ENCODE measurements around the gene FAM13B.

The FAM13B gene

DNA sequence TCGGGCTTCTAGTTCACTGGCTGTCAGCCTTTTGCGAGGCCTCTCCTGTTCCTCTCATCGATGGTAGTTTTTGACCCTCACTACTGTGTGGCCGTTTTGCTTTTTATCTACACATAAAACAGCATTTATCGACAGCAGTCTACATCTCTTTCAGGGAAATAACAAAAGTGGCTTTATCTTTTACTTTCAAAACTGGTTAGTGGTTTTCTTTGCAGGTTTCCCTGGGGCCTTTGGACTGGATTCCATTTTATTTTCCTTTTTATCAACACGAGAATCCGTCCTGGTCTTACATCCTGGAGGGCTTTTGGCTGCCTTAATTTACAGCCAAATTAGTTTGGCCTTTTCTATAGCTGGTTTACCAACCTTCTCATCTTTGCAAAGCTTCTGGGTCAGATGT, 144.4 kb downstream of the FAM13B start:
- H3K27ac ChIP-seq (replicated peaks) = no peak overlapping the region
- H3K4me3 ChIP-seq (replicated peaks; ENCODE audit: insufficient read depth, low read length) = no peak overlapping the region
- no peaks in the 10 kb centered on the region for H3K27me3 ChIP-seq (ENCODE audit: insufficient read depth, poor library complexity, severe bottlenecking)
- TF ChIP-seq CTCF (IDR thresholded peaks at IDR 0.05; ENCODE audit: insufficient read depth, low read length) (no peak), GABPA (IDR thresholded peaks at IDR 0.05; ENCODE audit: low read depth) (no peak), POLR2AphosphoS5 (IDR thresholded peaks at IDR 0.05; ENCODE audit: low read depth) (no peak), SPI1 (IDR thresholded peaks at IDR 0.05; ENCODE audit: borderline replicate concordance, low read depth) (no peak), REST (IDR thresholded peaks at IDR 0.05; ENCODE audit: insufficient replicate concordance, low read depth) (no peak)
- no peak for DNase-seq (ENCODE audit: low read depth in 1 of 2, low spot score in 1 of 2)
